NCI-H774 (cell line): ENCODE measurements around the gene MAPK8IP1.
A peak's percentile ranks its signal among the peaks of the same experiment; 100 is the strongest.

Experiments used
- DNase-seq: peaks from one replicate; lab custom pipeline; 2025; lab: John Stamatoyannopoulos, UW

MAPK8IP1 gene

GRCh38 chr11:45860348-45860747 lies 25.1 kb upstream of the MAPK8IP1 start:
- no peak for DNase-seq

- no peak for DNase-seq
Measured at GRCh38 chr11:45860764-45861510, 24.5 kb upstream of the MAPK8IP1 start.

DNA sequence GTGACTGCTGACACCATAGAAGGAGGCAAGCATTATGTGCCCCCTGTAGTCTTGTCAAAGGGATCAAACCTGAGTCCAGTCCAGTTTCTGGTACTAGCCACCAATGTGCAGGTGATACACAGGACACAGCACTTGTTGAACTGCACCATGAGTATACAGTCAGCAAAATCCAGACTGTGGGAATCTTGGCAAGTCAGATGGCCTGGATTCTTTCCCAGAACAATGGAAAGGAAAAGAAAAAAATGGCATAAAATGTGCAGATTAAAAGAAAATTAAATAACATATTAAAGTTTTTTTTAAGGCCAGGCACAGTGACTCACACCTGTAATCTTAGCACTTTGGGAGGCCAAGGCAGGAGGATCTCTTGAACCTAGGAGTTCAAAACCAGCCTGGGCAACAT lies 21.4 kb upstream of the MAPK8IP1 start:
- DNase-seq: no peak

DNA sequence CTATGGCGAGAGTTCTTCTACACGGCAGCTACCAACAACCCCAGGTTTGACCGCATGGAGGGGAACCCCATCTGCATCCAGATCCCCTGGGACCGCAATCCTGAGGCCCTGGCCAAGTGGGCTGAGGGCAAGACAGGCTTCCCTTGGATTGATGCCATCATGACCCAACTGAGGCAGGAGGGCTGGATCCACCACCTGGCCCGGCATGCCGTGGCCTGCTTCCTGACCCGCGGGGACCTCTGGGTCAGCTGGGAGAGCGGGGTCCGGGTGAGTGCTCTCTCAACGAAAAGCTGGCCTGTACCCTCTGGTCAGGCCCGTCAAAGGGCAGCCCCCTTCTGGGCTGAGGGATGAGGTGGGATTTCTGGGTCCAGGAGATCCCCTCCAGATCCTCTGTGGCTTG lies 15.9 kb upstream of the MAPK8IP1 start:
- DNase-seq: no peak

DNA sequence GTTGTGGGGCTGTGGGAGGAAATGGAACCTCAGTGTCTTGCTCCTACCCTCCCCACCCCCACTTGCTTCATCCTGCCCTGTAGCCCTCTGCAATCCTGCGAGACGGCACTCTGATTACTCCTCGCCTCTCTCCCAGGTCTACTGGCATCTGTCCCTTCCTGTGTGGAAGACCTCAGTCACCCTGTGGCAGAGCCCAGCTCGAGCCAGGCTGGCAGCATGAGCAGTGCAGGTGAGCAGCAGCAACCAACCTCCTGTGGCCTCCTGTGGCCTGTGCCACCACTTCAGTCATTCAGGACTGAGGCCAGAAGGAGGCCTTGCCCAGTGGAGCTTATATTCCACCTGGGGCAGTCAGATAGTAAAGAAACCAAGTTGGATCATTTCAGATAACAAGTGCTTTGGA lies 14.7 kb upstream of the MAPK8IP1 start:
- no peak for DNase-seq

GRCh38 chr11:45871638-45872037 lies 13.8 kb upstream of the MAPK8IP1 start:
- DNase-seq: no peak

- peak; percentile 32 for DNase-seq
Measured at GRCh38 chr11:45872651-45873356, 12.6 kb upstream of the MAPK8IP1 start.

- DNase-seq: no peak
Measured at GRCh38 chr11:45876401-45876800, 9.1 kb upstream of the MAPK8IP1 start.

- no peak for DNase-seq
Measured at GRCh38 chr11:45877221-45877620, 8.2 kb upstream of the MAPK8IP1 start.

DNA sequence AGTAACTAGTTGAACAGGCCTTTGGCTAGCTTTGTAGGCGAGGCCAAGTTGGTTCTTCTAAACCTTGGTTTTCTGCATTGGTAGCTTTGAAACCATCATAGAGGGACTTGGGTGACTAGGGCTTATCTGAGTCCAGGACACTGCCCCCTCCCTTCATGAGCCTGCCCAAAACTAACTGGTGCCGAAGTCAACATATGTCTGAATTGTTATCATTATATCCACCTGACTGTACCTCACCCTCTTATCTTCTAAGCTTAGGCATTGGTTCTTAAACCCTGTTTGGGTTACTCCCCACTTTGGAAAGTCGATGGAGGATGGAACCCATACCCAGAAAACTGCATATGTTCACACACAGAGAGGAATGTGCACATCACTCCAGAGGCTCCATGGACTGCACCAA lies 7.6 kb upstream of the MAPK8IP1 start:
- no peak for DNase-seq

GRCh38 chr11:45879803-45880686 lies 5.4 kb upstream of the MAPK8IP1 start:
- no peak for DNase-seq

DNA sequence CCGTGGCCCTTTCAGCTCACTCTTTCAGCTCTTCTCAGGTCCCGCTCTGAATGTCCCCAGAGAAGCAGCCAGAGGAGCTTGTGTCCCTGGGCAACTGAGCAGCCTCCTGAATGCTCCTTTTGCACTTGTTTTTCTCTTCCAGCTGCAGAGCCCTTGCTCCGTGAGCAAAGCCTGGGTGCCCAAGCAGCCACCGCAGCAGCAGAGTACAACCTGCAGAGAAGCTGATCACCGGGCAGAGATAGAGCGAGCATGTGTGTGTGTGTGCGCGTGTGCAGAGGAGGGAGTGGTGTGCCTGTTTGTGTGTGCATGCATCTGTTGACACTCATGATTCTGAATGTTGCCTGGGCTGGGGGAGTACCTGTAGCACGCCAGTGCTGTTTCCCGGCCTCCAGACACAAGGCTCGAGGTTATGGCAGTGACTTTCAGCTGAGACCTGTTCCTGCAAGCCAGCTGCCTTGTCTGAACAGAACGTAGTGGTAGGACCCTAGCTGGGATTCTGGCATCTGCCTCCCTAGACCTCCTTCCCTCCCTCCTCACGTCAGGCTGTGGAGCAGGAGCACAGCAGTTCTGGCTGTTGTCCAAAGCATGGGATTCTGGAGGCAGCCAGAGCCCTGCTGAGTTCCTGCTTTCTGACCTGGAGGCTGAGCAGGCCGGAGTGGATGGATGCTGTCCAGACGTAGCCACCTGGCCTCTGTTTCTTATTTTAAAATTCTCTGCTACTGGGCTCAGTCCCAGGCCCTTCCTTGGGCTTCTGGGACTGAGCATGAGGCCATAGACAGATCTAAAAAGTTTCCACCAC lies 4.5 kb upstream of the MAPK8IP1 start:
- DNase-seq: no peak

- DNase-seq: no peak
Measured at GRCh38 chr11:45881708-45882368, 3.6 kb upstream of the MAPK8IP1 start.

DNA sequence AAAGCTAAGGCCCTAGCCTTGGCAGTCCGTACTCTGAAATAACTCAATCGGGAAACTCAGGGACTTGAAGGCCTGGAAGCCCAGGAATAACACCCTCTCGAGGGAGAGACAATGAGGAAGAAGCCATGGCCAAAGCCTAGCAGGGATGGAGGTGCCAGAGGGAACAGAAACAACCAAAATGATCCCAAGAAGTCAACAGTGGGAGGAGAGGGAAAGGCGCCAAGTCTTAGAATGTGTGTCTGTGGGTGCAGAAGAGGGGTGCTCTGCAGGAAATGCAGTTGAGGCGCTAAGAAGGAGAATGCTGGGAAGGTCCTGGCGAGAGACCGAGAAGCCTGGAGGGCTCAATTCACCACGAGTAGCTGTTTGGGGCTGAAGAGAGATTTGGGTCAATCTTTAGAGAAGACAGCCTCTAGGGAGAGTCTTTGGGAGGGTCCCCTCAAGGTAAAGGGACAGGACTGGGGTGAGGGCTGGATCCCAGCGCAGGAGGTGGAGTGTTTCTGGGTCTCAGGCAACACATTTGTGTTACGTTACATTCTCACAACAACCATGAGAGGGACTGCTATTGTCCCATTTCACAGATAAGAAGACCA lies 760 bp upstream of the MAPK8IP1 start:
- DNase-seq: no peak

DNA sequence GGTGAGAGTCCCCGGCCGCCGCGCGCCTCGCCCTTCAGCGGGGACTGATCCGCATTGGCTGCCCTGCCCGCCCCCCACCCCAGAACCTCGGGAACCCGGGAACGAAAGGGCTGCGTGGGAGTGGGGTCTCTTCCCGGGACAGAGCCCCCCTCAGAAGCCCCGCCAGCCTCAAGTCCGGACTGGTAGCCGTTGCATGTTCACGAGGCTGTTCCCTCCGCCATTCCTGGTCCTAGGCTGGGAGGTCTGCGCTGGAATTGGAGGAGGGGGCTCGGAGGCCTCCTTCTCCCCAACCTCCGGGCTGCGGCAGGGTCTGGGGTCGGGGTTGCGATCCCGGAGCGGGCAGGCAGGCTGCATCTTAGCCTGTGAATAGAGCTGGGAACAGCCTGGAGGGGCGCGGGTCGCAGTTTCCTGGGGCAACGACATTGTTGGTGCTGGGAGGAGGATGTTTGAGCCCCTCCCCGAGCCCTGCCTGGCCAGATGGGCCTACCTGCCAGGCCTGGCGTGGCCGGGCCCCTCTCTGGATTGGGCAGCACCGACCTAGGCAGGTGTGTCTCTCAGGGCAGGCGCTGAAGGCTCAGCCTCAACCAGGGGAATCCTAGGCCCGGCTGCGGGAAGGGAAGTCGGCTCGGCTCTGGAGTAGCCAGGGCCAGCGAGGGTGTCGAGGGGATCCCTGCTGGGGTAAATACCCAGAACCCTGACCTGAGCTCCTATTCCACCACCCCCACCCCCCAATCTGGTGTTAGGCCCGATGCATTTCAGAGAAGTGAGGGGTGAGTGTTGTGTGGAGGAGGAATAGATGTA lies 670 bp downstream of the MAPK8IP1 start:
- peak; percentile 5 for DNase-seq

- DNase-seq: no peak
Measured at GRCh38 chr11:45886816-45887520, 1.5 kb downstream of the MAPK8IP1 start.

GRCh38 chr11:45887587-45887986 lies 2.1 kb downstream of the MAPK8IP1 start:
- no peak for DNase-seq

- no peak for DNase-seq
Measured at GRCh38 chr11:45889555-45889954, 4.1 kb downstream of the MAPK8IP1 start.

DNA sequence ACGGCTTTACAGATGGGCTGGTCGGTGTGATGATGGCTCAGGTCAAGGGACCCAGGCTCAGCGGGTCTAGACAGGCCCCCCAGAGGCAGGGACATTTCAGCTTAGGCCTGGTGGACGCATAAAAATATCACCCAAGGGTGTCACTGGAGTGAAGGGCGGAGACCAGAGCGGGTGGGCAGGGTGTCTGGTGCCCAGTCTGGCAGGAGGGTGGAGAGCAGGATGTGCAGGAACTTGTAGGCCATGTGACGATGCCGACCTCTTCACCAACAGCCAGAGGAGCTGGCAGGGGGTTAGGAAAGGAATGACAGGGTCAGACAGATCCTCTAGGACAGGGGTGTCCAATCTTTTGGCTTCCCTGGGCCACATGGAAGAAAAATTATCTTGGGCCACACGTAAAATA lies 4.5 kb downstream of the MAPK8IP1 start:
- DNase-seq: no peak
